H9 (cell line): ENCODE results near the gene CD1B. TPM values are rescaled to one million over a fixed set of nuclear protein-coding genes. Genes with fewer than 3 reads are reported as not detected.
"Not testable (repeated sequence)": the region's sequence is repeated elsewhere in the genome, so short reads cannot be mapped to it uniquely, and the experiment has no call there.

Experiments used
- DNase-seq: peaks from one replicate; pipeline ENCODE4 v3.0.0-alpha.2; 2017
- H2AFZ ChIP-seq: one replicate; pipeline ENCODE4 v1.6.1; 2013; ENCODE audit warnings: mild to moderate bottlenecking, low read length, control low read depth, moderate library complexity
- H2AK5ac ChIP-seq: 2 replicates; pipeline ENCODE4 v1.6.1; 2013; ENCODE audit warnings: low read length, control low read depth, mixed read lengths; ENCODE audit not compliant: insufficient read length
- H2BK120ac ChIP-seq: one replicate; pipeline ENCODE4 v1.6.1; 2013; ENCODE audit warnings: low read depth, mild to moderate bottlenecking, low read length, control low read depth, inconsistent platforms; ENCODE audit not compliant: poor library complexity, severe bottlenecking
- H2BK12ac ChIP-seq: 2 replicates; pipeline ENCODE4 v1.6.1; 2013; ENCODE audit warnings: low read length, control low read depth, mixed read lengths, low read depth; ENCODE audit not compliant: insufficient read length
- H2BK15ac ChIP-seq: 2 replicates; pipeline ENCODE4 v1.6.1; 2013; ENCODE audit warnings: low read depth, low read length, control low read depth
- H2BK20ac ChIP-seq: one replicate; pipeline ENCODE4 v1.6.1; 2013; ENCODE audit warnings: low read depth, mild to moderate bottlenecking, low read length, control low read depth, inconsistent platforms; ENCODE audit not compliant: poor library complexity, severe bottlenecking
- H2BK5ac ChIP-seq: 2 replicates; pipeline ENCODE4 v1.6.1; 2013; ENCODE audit warnings: low read length, control low read depth, mixed read lengths; ENCODE audit not compliant: insufficient read length
- H3K14ac ChIP-seq: 2 replicates; pipeline ENCODE4 v1.6.1; 2013; ENCODE audit warnings: low read length, control low read depth; ENCODE audit not compliant: insufficient read depth
- H3K18ac ChIP-seq: 2 replicates; pipeline ENCODE4 v1.6.1; 2013; ENCODE audit warnings: low read depth, mild to moderate bottlenecking, mixed read lengths, low read length, control low read depth; ENCODE audit not compliant: insufficient read length
- H3K23ac ChIP-seq: 2 replicates; pipeline ENCODE4 v1.6.1; 2013; ENCODE audit warnings: low read length, control low read depth, mixed read lengths, low read depth; ENCODE audit not compliant: insufficient read length
- H3K23me2 ChIP-seq: 2 replicates; pipeline ENCODE4 v1.6.1; 2013; ENCODE audit warnings: low read depth, mild to moderate bottlenecking, mixed read lengths, low read length, control low read depth; ENCODE audit not compliant: insufficient read length, poor library complexity, severe bottlenecking
- H3K27ac ChIP-seq: 2 replicates; pipeline ENCODE4 v1.5.1; 2013; ENCODE audit warnings: low read length, control low read depth, mixed read lengths, low read depth; ENCODE audit not compliant: insufficient read length
- H3K27me3 ChIP-seq: 2 replicates; pipeline ENCODE4 v1.6.1; 2013; ENCODE audit warnings: low read length, control low read depth, inconsistent platforms; ENCODE audit not compliant: insufficient read depth
- H3K4ac ChIP-seq: 2 replicates; pipeline ENCODE4 v1.6.1; 2013; ENCODE audit warnings: low read depth, mild to moderate bottlenecking, control low read depth, inconsistent platforms, low read length, moderate library complexity
- H3K4me1 ChIP-seq: 2 replicates; pipeline ENCODE4 v1.6.1; 2013; ENCODE audit warnings: low read length, control low read depth, inconsistent platforms; ENCODE audit not compliant: insufficient read depth
- H3K4me2 ChIP-seq: 2 replicates; pipeline ENCODE4 v1.6.1; 2013; ENCODE audit warnings: low read length, control low read depth, mixed read lengths; ENCODE audit not compliant: insufficient read length, insufficient read depth
- H3K56ac ChIP-seq: 2 replicates; pipeline ENCODE4 v1.6.1; 2013; ENCODE audit warnings: low read depth, mild to moderate bottlenecking, mixed read lengths, low read length, control low read depth; ENCODE audit not compliant: insufficient read length
- H3K79me1 ChIP-seq: 2 replicates; pipeline ENCODE4 v1.6.1; 2013; ENCODE audit warnings: low read depth, mild to moderate bottlenecking, moderate library complexity, low read length, control low read depth, inconsistent platforms; ENCODE audit not compliant: insufficient read depth, poor library complexity, severe bottlenecking
- H3K79me2 ChIP-seq: 2 replicates; pipeline ENCODE4 v1.6.1; 2013; ENCODE audit warnings: low read length, control low read depth, inconsistent platforms; ENCODE audit not compliant: insufficient read depth
- H3K9ac ChIP-seq: 2 replicates; pipeline ENCODE4 v1.6.1; 2013; ENCODE audit warnings: low read length, control low read depth, mixed read lengths; ENCODE audit not compliant: insufficient read length; ENCODE audit errors: extremely low read depth
- H3K9me3 ChIP-seq: one replicate; pipeline ENCODE4 v1.6.1; 2013; ENCODE audit warnings: low read depth, low read length, inconsistent platforms; ENCODE audit not compliant: control insufficient read depth
- H3T11ph ChIP-seq: one replicate; pipeline ENCODE4 v1.6.1; 2013; ENCODE audit warnings: mild to moderate bottlenecking, low read length, control low read depth, inconsistent platforms
- H4K20me1 ChIP-seq: one replicate; pipeline ENCODE4 v1.6.1; 2013; ENCODE audit not compliant: control insufficient read depth, insufficient read length, insufficient read depth
- H4K5ac ChIP-seq: 2 replicates; pipeline ENCODE4 v1.6.1; 2013; ENCODE audit warnings: low read depth, mild to moderate bottlenecking, mixed read lengths, low read length, control low read depth; ENCODE audit not compliant: insufficient read length
- H4K8ac ChIP-seq: replicated peaks from 2 replicates; pipeline ENCODE4 v1.6.1; 2013; ENCODE audit warnings: low read length, control low read depth, mixed read lengths, low read depth; ENCODE audit not compliant: insufficient read length
- H4K91ac ChIP-seq: 2 replicates; pipeline ENCODE4 v1.6.1; 2013; ENCODE audit warnings: low read depth, mild to moderate bottlenecking, moderate library complexity, mixed read lengths, low read length, control low read depth; ENCODE audit not compliant: insufficient read length
- H3K27ac Mint-ChIP-seq, 3 experiments: 2 replicates in 2 of 3; 3 replicates in 1 of 3; pipeline ENCODE4 v1.8.0; 2020 to 2021; ENCODE audit warnings: mixed read lengths in 3 of 3, mild to moderate bottlenecking in 1 of 3, moderate library complexity in 1 of 3
- H3K27me3 Mint-ChIP-seq: 2 replicates; pipeline ENCODE4 v1.8.0; 2021; ENCODE audit warnings: low read depth, mild to moderate bottlenecking, moderate library complexity, mixed read lengths
- H3K36me3 Mint-ChIP-seq, 3 experiments: 2 replicates in 2 of 3; 3 replicates in 1 of 3; pipeline ENCODE4 v1.8.0; 2020 to 2021; ENCODE audit warnings: low read depth in 3 of 3, mixed read lengths in 3 of 3; ENCODE audit not compliant: insufficient read depth in 1 of 3
- H3K4me1 Mint-ChIP-seq, 2 experiments: 2 replicates each; pipeline ENCODE4 v1.8.0; 2020; ENCODE audit warnings: mixed read lengths in 2 of 2
- H3K4me3 Mint-ChIP-seq, 2 experiments: 2 replicates in 1 of 2; 3 replicates in 1 of 2; pipeline ENCODE4 v1.8.0; 2020 to 2021; ENCODE audit warnings: mild to moderate bottlenecking in 2 of 2, mixed read lengths in 2 of 2, moderate library complexity in 1 of 2
- H3K9me3 Mint-ChIP-seq, 2 experiments: 2 replicates in 1 of 2; 3 replicates in 1 of 2; pipeline ENCODE4 v1.8.0; 2020; ENCODE audit warnings: mild to moderate bottlenecking in 2 of 2, mixed read lengths in 2 of 2, moderate library complexity in 1 of 2
- CTCF ChIP-seq: fragments of 200-600 bp; sonication (generic); conservative IDR thresholded peaks from 3 replicates; pipeline ENCODE4 v1.8.0; 2021; ENCODE audit warnings: antibody characterized with exemption, mild to moderate bottlenecking
- WGBS: extraction: QIAGEN DNeasy Blood & Tissue Kit; methylation state at CpG from one replicate; pipeline ENCODE4 v1.1.7; 2013; ENCODE audit warnings: missing lambda C conversion rate, low lambda C conversion rate, mixed read lengths; ENCODE audit not compliant: insufficient read length; ENCODE audit errors: extremely low coverage; 5-methylcytosine and 5-hydroxymethylcytosine counted together
- total RNA-seq: library from RNA; stranded (reverse); gene quantifications from 2 replicates; pipeline ENCODE4 v1.2.1, GENCODE V29; 2021

CD1B gene
- total RNA-seq, 1 experiment from 2014 or later, result not detected

- H2BK20ac ChIP-seq, result no peak overlapping the region
- H4K20me1 ChIP-seq, result no peaks in the 10 kb centered on the region
- no peak for DNase-seq
- no peak overlapping the region for H3K56ac ChIP-seq
- no peaks in the 10 kb centered on the region for H3K9me3 ChIP-seq
- H2AFZ ChIP-seq, result no peak overlapping the region
- TF ChIP-seq CTCF, result no peak
- no peak overlapping the region for H3K14ac ChIP-seq
- no peak overlapping the region for H4K91ac ChIP-seq
- no peak overlapping the region for H3K9ac ChIP-seq
- H2BK5ac ChIP-seq, result no peak overlapping the region
- no peak overlapping the region for H3K23ac ChIP-seq
- H3K4me2 ChIP-seq, result no peak overlapping the region
- H3K79me2 ChIP-seq, result no peaks in the 10 kb centered on the region
- H2BK15ac ChIP-seq, result no peak overlapping the region
- Mint-ChIP-seq H3K4me3 (no peak overlapping the region), H3K27ac (no peak overlapping the region), H3K9me3 (peaks cover 0 to 9% of the 10 kb centered on the region in 2 experiments; a peak in 1 of 5 replicates), H3K4me1 (no peaks in the 10 kb centered on the region), H3K27me3 (no peaks in the 10 kb centered on the region), H3K36me3 (no peaks in the 10 kb centered on the region)
- H3K79me1 ChIP-seq, result no peaks in the 10 kb centered on the region
- no CpG with 5 or more reads among the region's 1 CpG for WGBS
- no peaks in the 10 kb centered on the region for H3K27me3 ChIP-seq
- H3K18ac ChIP-seq, result no peak overlapping the region
- no peak overlapping the region for H3K4ac ChIP-seq
- H2AK5ac ChIP-seq, result no peak overlapping the region
- no peak overlapping the region for H4K5ac ChIP-seq
- H3K4me1 ChIP-seq, result no peaks in the 10 kb centered on the region
- no peak overlapping the region for H3K27ac ChIP-seq
- H2BK120ac ChIP-seq, result no peak overlapping the region
- H2BK12ac ChIP-seq, result no peak overlapping the region
- H3K23me2 ChIP-seq, result no peaks in the 10 kb centered on the region
- H3T11ph ChIP-seq, result no peak overlapping the region
- H4K8ac ChIP-seq, result no peak overlapping the region
Observed at GRCh38 chr1:158374860-158375259, 43.5 kb upstream of the CD1B start.

- H4K8ac ChIP-seq, H3K9me3 Mint-ChIP-seq, H3K4ac ChIP-seq, H3K18ac ChIP-seq, H3K27me3 ChIP-seq, H3K79me1 ChIP-seq, H2BK20ac ChIP-seq, H3K36me3 Mint-ChIP-seq, H3K23ac ChIP-seq, H4K5ac ChIP-seq, H3K27me3 Mint-ChIP-seq, H4K91ac ChIP-seq, H3K27ac ChIP-seq, H3K4me2 ChIP-seq, H2BK12ac ChIP-seq, H4K20me1 ChIP-seq, H3K9me3 ChIP-seq, H3K56ac ChIP-seq, H2AK5ac ChIP-seq, H3K9ac ChIP-seq, H3T11ph ChIP-seq, H3K27ac Mint-ChIP-seq, H2BK15ac ChIP-seq, H3K14ac ChIP-seq, H2AFZ ChIP-seq, H3K23me2 ChIP-seq, DNase-seq, H3K4me1 ChIP-seq, H3K4me1 Mint-ChIP-seq, H2BK120ac ChIP-seq, H3K4me3 Mint-ChIP-seq, H3K79me2 ChIP-seq, H2BK5ac ChIP-seq: not testable (repeated sequence)
- WGBS, result no CpG with 5 or more reads among the region's 25 CpGs
Observed at GRCh38 chr1:158374101-158374500, 42.8 kb upstream of the CD1B start.
